Adrenal gland (tissue), 12 donors: Measurements from ENCODE around the gene TCF12. TPM values are rescaled to one million over a fixed set of nuclear protein-coding genes. Genes with fewer than 3 reads are reported as not detected.

Source experiments
- DNase-seq, 7 donors: peaks; one replicate each; pipeline ENCODE4 v3.0.0-alpha.2; 2019 to 2020
- H3K27ac ChIP-seq, 5 donors: fragments of 200-600 bp; sonication (generic) in 4 of 5; 1 replicate in 3 of 5; 2 replicates in 2 of 5; pipeline versions ENCODE4 v1.5.1 to v1.8.0; 2016 to 2020; ENCODE audit warnings: mild to moderate bottlenecking in 1 of 5
- H3K27me3 ChIP-seq: fragments of 200-600 bp; 2 replicates; pipeline ENCODE4 v1.8.0; 2021
- H3K36me3 ChIP-seq, 2 donors: fragments of 200-600 bp; replicated peaks in 1 of 2; 1 replicate in 1 of 2; 2 replicates in 1 of 2; pipeline versions ENCODE4 v1.5.1 to v1.8.0; 2018 to 2022
- H3K4me1 ChIP-seq, 2 donors: fragments of 200-600 bp; replicated peaks in 1 of 2; 1 replicate in 1 of 2; 2 replicates in 1 of 2; pipeline versions ENCODE4 v1.5.1 to v1.8.0; 2018 to 2021
- H3K4me3 ChIP-seq, 4 donors: fragments of 200-600 bp; sonication (generic) in 3 of 4; one replicate each; pipeline ENCODE4 v1.5.1; 2016 to 2018
- H3K9me3 ChIP-seq, 3 donors: fragments of 200-600 bp; sonication (generic) in 1 of 3; replicated peaks in 1 of 3; 1 replicate in 2 of 3; 2 replicates in 1 of 3; pipeline versions ENCODE4 v1.5.1 to v1.8.0; 2016 to 2021
- CTCF ChIP-seq, 6 experiments: fragments of 450-650 bp in 4 of 6; fragments of 200-600 bp in 2 of 6; sonication (generic) in 1 of 6; IDR thresholded peaks; 1 replicate in 5 of 6; 2 replicates in 1 of 6; pipeline versions ENCODE4 v1.5.1 to v1.8.0; 2016 to 2021; ENCODE audit warnings: antibody characterized with exemption in 6 of 6, mild to moderate bottlenecking in 2 of 6, moderate library complexity in 1 of 6
- POLR2A ChIP-seq, 2 donors: fragments of 450-650 bp; IDR thresholded peaks; one replicate each; pipeline ENCODE4 v1.6.1; 2017; ENCODE audit warnings: antibody characterized with exemption in 2 of 2, mild to moderate bottlenecking in 2 of 2, moderate library complexity in 1 of 2
- WGBS, 4 donors: extraction: QIAGEN DNeasy Blood & Tissue Kit in 2 of 4; methylation state at CpG; one replicate each; pipeline versions ENCODE4 v1.1.5 to v1.1.7; 2013 to 2017; 5-methylcytosine and 5-hydroxymethylcytosine counted together
- intact Hi-C, 2 donors: fragments of 100-400 bp; cut with DNase I; formaldehyde crosslinking; loops; one replicate each; pipeline versions ENCODE4 v1.14.1 to v1.15.0; 2022 to 2023
- polyA plus RNA-seq, 3 donors: library from polyadenylated mRNA; stranded (reverse); fragments of 200-250 nt in 2 of 3; fragments of 350-450 nt in 1 of 3; fragmentation: Illumina TruSeq in 1 of 3; extraction: RNeasy Lipid Tissue Mini Kit (QIAGEN cat#74804) in 1 of 3; gene quantifications; one replicate each; pipeline ENCODE4 v1.2.3, GENCODE V29; 2013 to 2014
- small RNA-seq, 2 donors: library from RNA; depleted of rRNA; stranded (forward); fragments of <200 nt; gene quantifications; one replicate each; pipeline ENCODE3, GENCODE V24; 2016
- total RNA-seq, 9 donors: library from RNA; depleted of rRNA in 4 of 9; stranded (reverse); fragments of >200 nt in 4 of 9; fragments of 120-200 nt in 1 of 9; fragmentation: NEBNext Ultra II Directional in 1 of 9; extraction: Animal tissue kit (Norgen Biotek cat#: 25700) in 1 of 9; gene quantifications; one replicate each; pipeline versions ENCODE4 v1.1.0 to v1.2.4, GENCODE V29; 2013 to 2023
- donor health status: healthy with polysubstance abuse.
- donor health status: Bipolar disorder and iron deficiency.
- donor health status: DM: yes; HTN: yes; CAD: no.
- donor health status: DM: no; HTN: no; CAD: no.
- donor health status: DM: no; HTN: no; CAD: no.
- donor health status: DM: yes; HTN: yes; CAD: no.

TCF12 gene
- total and polyA plus RNA-seq, 12 donors: 7.6 to 121 (median 75.6) TPM

- intact Hi-C loops: no loop called here
- no peaks in the 10 kb centered on the region for H3K27me3 ChIP-seq
- no peak for TF ChIP-seq CTCF (IDR thresholded peaks at IDR 0.05)
- TF ChIP-seq POLR2A (IDR thresholded peaks at IDR 0.05): no peak
- no peak overlapping the region for H3K4me3 ChIP-seq
- 53 to 66% (median 61%) methylated on average over 7 to 15 of the region's 15 CpGs for WGBS, 4 donors
- no peaks in the 10 kb centered on the region for H3K4me1 ChIP-seq
- DNase-seq: peak in 2 of 7 donors; percentile 40 to 50
- no peaks in the 10 kb centered on the region for H3K9me3 ChIP-seq
- no peak overlapping the region for H3K27ac ChIP-seq
- H3K36me3 ChIP-seq: no peaks in the 10 kb centered on the region
These were observed 419.5 kb downstream of the TCF12 start for GRCh38 chr15:57337868-57338411.

- Histone ChIP-seq H3K4me1 (no peaks in the 10 kb centered on the region), H3K4me3 (no peak overlapping the region), H3K27ac (no peak overlapping the region), H3K9me3 (no peaks in the 10 kb centered on the region), H3K27me3 (no peaks in the 10 kb centered on the region), H3K36me3 (no peaks in the 10 kb centered on the region)
- WGBS, 4 donors: 73 to 96% (median 89%) methylated on average over 3 to 5 of the region's 5 CpGs
- DNase-seq: no peak
- TF ChIP-seq CTCF (IDR thresholded peaks at IDR 0.05) (no peak), POLR2A (IDR thresholded peaks at IDR 0.05) (no peak)
- intact Hi-C loops: no loop called here
These were observed 420.9 kb downstream of the TCF12 start for GRCh38 chr15:57339321-57339720.

Small RNAs within 50 kb of the gene (small RNA-seq; reads per million reads assigned to genes)
- 0 reads per million in 2 donors for gene RF01210

Other genes with a start within 250 kb of the TCF12 start
- gene ZNF280D, start 185.1 kb upstream of the TCF12 start, total RNA-seq: 10 to 100 TPM; 16.9 to 67.5 (median 50.3) TPM
- gene ZNF280D, start 185.1 kb upstream of the TCF12 start, polyA plus RNA-seq: 10 to 100 TPM; 21.6 to 43.0 (median 27.3) TPM